Endodermal cell (in vitro differentiated cells): ENCODE measurements around the gene HDAC4. TPM values are rescaled to one million over a fixed set of nuclear protein-coding genes. Genes with fewer than 3 reads are reported as not detected.

ENCODE experiments used
- DNase-seq: peaks from one replicate; pipeline ENCODE4 v3.0.0-alpha.2; 2017
- H3K27ac ChIP-seq: 2 replicates; pipeline ENCODE4 v1.5.1; 2013; ENCODE audit warnings: mild to moderate bottlenecking, low read depth, low read length, moderate library complexity
- H3K27me3 ChIP-seq: 2 replicates; pipeline ENCODE4 v1.6.1; 2013; ENCODE audit warnings: mild to moderate bottlenecking, low read length, moderate library complexity; ENCODE audit not compliant: insufficient read depth, control insufficient read depth, poor library complexity, severe bottlenecking
- H3K36me3 ChIP-seq: 2 replicates; pipeline ENCODE4 v1.7.0; 2013; ENCODE audit warnings: mild to moderate bottlenecking, low read length, moderate library complexity; ENCODE audit not compliant: control insufficient read depth, insufficient read depth
- H3K4me1 ChIP-seq: one replicate; pipeline ENCODE4 v1.7.0; 2013; ENCODE audit warnings: low read length; ENCODE audit not compliant: control insufficient read depth, insufficient read depth
- H3K4me3 ChIP-seq: 2 replicates; pipeline ENCODE4 v1.5.1; 2013; ENCODE audit warnings: mild to moderate bottlenecking, low read length, moderate library complexity
- H3K9ac ChIP-seq: 2 replicates; pipeline ENCODE4 v1.6.1; 2013; ENCODE audit warnings: mild to moderate bottlenecking, low read length, moderate library complexity; ENCODE audit not compliant: poor library complexity, severe bottlenecking; ENCODE audit errors: extremely low read depth
- H3K9me3 ChIP-seq: 2 replicates; pipeline ENCODE4 v1.6.1; 2013; ENCODE audit warnings: mild to moderate bottlenecking, low read length, moderate library complexity; ENCODE audit not compliant: control insufficient read depth
- H3K27ac Mint-ChIP-seq: 2 replicates; pipeline ENCODE4 v1.8.0; 2020; ENCODE audit warnings: mixed read lengths
- H3K27me3 Mint-ChIP-seq: 2 replicates; pipeline ENCODE4 v1.8.0; 2021; ENCODE audit warnings: mild to moderate bottlenecking, mixed read lengths; ENCODE audit not compliant: insufficient read depth
- H3K36me3 Mint-ChIP-seq: 2 replicates; pipeline ENCODE4 v1.8.0; 2020; ENCODE audit warnings: low read depth, mixed read lengths
- H3K4me1 Mint-ChIP-seq: 2 replicates; pipeline ENCODE4 v1.8.0; 2020; ENCODE audit warnings: mixed read lengths
- H3K4me3 Mint-ChIP-seq: 2 replicates; pipeline ENCODE4 v1.8.0; 2020; ENCODE audit warnings: mild to moderate bottlenecking, moderate library complexity, mixed read lengths
- H3K9me3 Mint-ChIP-seq: 2 replicates; pipeline ENCODE4 v1.8.0; 2020; ENCODE audit warnings: mild to moderate bottlenecking, mixed read lengths
- CTCF ChIP-seq: fragments of 200-600 bp; sonication (generic); conservative IDR thresholded peaks from 2 replicates; pipeline ENCODE4 v1.5.0; 2021; ENCODE audit warnings: antibody characterized with exemption, mild to moderate bottlenecking
- WGBS, 2 experiments: methylation state at CpG; one replicate each; pipeline versions ENCODE4 v1.1.5 to v1.1.7; 2013; ENCODE audit warnings: missing lambda C conversion rate in 2 of 2, mixed read lengths in 1 of 2; ENCODE audit not compliant: insufficient coverage in 1 of 2, insufficient read length in 1 of 2; 5-methylcytosine and 5-hydroxymethylcytosine counted together
- total RNA-seq, 2 donors: library from RNA; stranded (reverse); fragmentation: NEBNext Ultra II Directional in 1 of 2; extraction: Animal tissue kit (Norgen Biotek cat#: 25700) in 1 of 2; gene quantifications; 2 replicates in 1 of 2; 3 replicates in 1 of 2; pipeline ENCODE4 v1.2.1, GENCODE V29; 2021

Gene HDAC4
- total RNA-seq, 2 donors from 2014 or later: 45.7 to 51.2 TPM

DNA sequence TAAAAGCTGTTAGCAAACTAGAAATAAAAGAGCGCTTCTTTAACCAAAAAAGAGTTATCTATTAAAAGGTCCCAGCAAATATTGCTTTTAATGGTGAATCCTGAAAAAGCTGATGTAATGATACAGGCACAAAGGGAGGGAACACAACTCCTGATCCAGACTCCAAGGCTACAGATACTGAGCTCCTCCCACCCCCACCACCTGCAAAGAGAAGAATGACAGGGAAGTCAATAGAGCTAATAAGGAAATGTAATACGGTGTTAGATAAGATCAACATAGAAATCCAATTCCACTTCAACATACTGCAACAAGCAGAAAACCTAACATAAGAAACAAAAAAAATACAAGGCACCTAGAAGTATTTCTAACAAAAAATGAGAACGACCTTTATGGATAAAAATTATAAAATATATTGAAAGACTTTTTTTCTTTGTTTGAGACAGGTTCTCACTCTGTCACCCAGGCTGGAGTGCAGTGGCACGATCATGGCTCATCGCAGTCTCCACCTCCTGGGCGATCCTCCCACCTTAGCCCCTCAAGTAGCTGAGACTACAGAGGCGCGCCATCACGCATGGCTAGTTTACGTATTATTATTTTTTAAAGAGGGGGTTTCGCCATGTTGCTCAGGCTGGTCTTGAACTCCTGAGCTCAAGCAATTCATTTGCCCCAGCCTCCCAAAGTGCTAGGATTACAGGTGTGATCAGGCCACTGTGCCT is 192.2 kb downstream of the HDAC4 start:
- no peak for DNase-seq
- Mint-ChIP-seq H3K27me3 (no peaks in the 10 kb centered on the region), H3K36me3 (no peaks in the 10 kb centered on the region), H3K4me1 (peaks cover 40% of the 10 kb centered on the region), H3K4me3 (no peak overlapping the region), H3K9me3 (no peaks in the 10 kb centered on the region), H3K27ac (no peak overlapping the region)
- no peak overlapping the region for H3K27ac ChIP-seq
- no peaks in the 10 kb centered on the region for H3K9me3 ChIP-seq
- no peaks in the 10 kb centered on the region for H3K36me3 ChIP-seq
- WGBS, 2 experiments: 87 to 96% methylated on average over 7 to 10 of the region's 11 CpGs
- H3K27me3 ChIP-seq: no peaks in the 10 kb centered on the region
- no peak overlapping the region for H3K9ac ChIP-seq
- peaks cover 14% of the 10 kb centered on the region for H3K4me1 ChIP-seq
- TF ChIP-seq CTCF: no peak
- H3K4me3 ChIP-seq: no peak overlapping the region

- H3K4me3 Mint-ChIP-seq: no peak overlapping the region
- Histone ChIP-seq H3K36me3 (no peaks in the 10 kb centered on the region), H3K27me3 (no peaks in the 10 kb centered on the region), H3K27ac (no peak overlapping the region), H3K4me1 (peaks cover 7% of the 10 kb centered on the region), H3K9me3 (no peaks in the 10 kb centered on the region), H3K9ac (no peak overlapping the region), H3K4me3 (no peak overlapping the region)
- H3K27me3 Mint-ChIP-seq: no peaks in the 10 kb centered on the region
- no peaks in the 10 kb centered on the region for H3K36me3 Mint-ChIP-seq
- 97% methylated on average over 2 of the region's 3 CpGs; no CpG with 5 or more reads in 1 of the 2 experiments for WGBS, 2 experiments
- peaks cover 32% of the 10 kb centered on the region for H3K4me1 Mint-ChIP-seq
- DNase-seq: no peak
- no peak overlapping the region for H3K27ac Mint-ChIP-seq
- no peaks in the 10 kb centered on the region for H3K9me3 Mint-ChIP-seq
- no peak for TF ChIP-seq CTCF
These were observed 194.0 kb downstream of the HDAC4 start for GRCh38 chr2:239206851-239207250.

DNA sequence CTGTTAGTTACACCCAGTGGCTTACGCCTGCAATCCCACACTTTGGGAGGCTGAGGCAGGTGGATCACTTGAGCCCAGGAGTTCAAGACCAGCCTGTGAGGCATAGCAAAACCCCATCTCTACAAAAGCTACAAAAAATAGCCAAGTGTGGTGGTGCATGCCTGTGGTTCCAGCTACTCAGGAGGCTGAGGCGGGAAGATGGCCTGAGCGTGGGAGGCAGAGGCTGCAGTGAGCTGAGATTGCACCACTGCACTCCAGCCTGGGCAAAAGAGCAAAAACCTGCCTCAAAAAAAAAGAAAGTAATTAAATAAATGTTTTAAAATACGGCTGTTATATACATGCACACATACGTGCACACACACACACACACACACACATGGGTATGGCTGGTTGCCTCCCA is 194.8 kb downstream of the HDAC4 start:
- H3K4me1 ChIP-seq: no peaks in the 10 kb centered on the region
- WGBS, 2 experiments: 98 to 100% methylated on average over 2 to 5 of the region's 5 CpGs

More for the DNA sequence above, 194.8 kb downstream of the HDAC4 start:
- Histone ChIP-seq H3K4me3 (no peak overlapping the region), H3K36me3 (no peaks in the 10 kb centered on the region), H3K27ac (no peak overlapping the region), H3K27me3 (no peaks in the 10 kb centered on the region), H3K9me3 (no peaks in the 10 kb centered on the region), H3K9ac (no peak overlapping the region)
- H3K4me1 Mint-ChIP-seq: peaks cover 26% of the 10 kb centered on the region
- DNase-seq: no peak
- H3K4me3 Mint-ChIP-seq: no peak overlapping the region
- H3K27me3 Mint-ChIP-seq: no peaks in the 10 kb centered on the region
- H3K27ac Mint-ChIP-seq: no peak overlapping the region
- no peaks in the 10 kb centered on the region for H3K36me3 Mint-ChIP-seq
- H3K9me3 Mint-ChIP-seq: no peaks in the 10 kb centered on the region
- no peak for TF ChIP-seq CTCF
